PC-3 (cell line): ENCODE measurements around the gene DNAJC1. TPM values are rescaled to one million over a fixed set of nuclear protein-coding genes. Genes with fewer than 3 reads are reported as not detected.

Source experiments
- ATAC-seq: fragments of 200-7000 bp; cut with Tn5 transposase; 2 replicates; pipeline ENCODE4 v1.9.1; 2020; ENCODE audit warnings: mild to moderate bottlenecking, moderate library complexity
- BruUV-seq: library from RNA; stranded (reverse); fragments of 400-500 nt; replicated peaks from 2 replicates; lab custom pipeline; 2021; lab: Mats Ljungman, UMichigan
- CTCF ChIA-PET: fragments of 300-600 bp; sonication (Branson Sonifier 250); formaldehyde crosslinking; loops from one replicate; lab custom pipeline; 2022; ENCODE audit warnings: antibody characterized with exemption; lab: Charles Lee
- POLR2A ChIA-PET: fragments of 300-600 bp; sonication (Branson Sonifier 250); formaldehyde crosslinking; loops from one replicate; lab custom pipeline; 2022; ENCODE audit warnings: antibody characterized with exemption; ENCODE audit not compliant: unreplicated experiment; lab: Charles Lee
- DNase-seq: peaks from one replicate; pipeline ENCODE4 v3.0.0-alpha.2; 2015
- H2AFZ ChIP-seq: fragments of 300-600 bp; sonication (generic); 2 replicates; pipeline ENCODE4 v1.6.0; 2016; ENCODE audit warnings: antibody characterized with exemption, low read length
- H3F3A ChIP-seq: fragments of 300-600 bp; sonication (generic); one replicate; pipeline ENCODE4 v1.6.0; 2017; ENCODE audit warnings: antibody characterized with exemption, low read length, control low read depth, mild to moderate bottlenecking; ENCODE audit not compliant: unreplicated experiment
- H3K27ac ChIP-seq: fragments of 300-600 bp; sonication (generic); 2 replicates; pipeline ENCODE4 v1.5.1; 2016; ENCODE audit warnings: mild to moderate bottlenecking, low read length
- H3K27me3 ChIP-seq: fragments of 300-600 bp; sonication (generic); 2 replicates; pipeline ENCODE4 v1.6.1; 2016; ENCODE audit warnings: low read length, mixed read lengths
- H3K36me3 ChIP-seq: fragments of 300-600 bp; sonication (generic); 2 replicates; pipeline ENCODE4 v1.6.1; 2016; ENCODE audit warnings: low read depth, mixed run types, low read length, mixed read lengths
- H3K4me1 ChIP-seq: fragments of 300-600 bp; sonication (generic); 2 replicates; pipeline ENCODE4 v1.5.1; 2016; ENCODE audit warnings: low read length; ENCODE audit not compliant: insufficient read depth
- H3K4me2 ChIP-seq: fragments of 300-600 bp; sonication (generic); 2 replicates; pipeline ENCODE4 v1.6.0; 2016; ENCODE audit warnings: low read length
- H3K4me3 ChIP-seq: fragments of 300-600 bp; sonication (generic); 2 replicates; pipeline ENCODE4 v1.5.1; 2016; ENCODE audit warnings: mild to moderate bottlenecking, low read length, mixed read lengths
- H3K79me2 ChIP-seq: fragments of 300-600 bp; sonication (generic); 2 replicates; pipeline ENCODE4 v1.6.1; 2017; ENCODE audit warnings: low read length, mixed read lengths
- H3K9ac ChIP-seq: fragments of 300-600 bp; sonication (generic); 2 replicates; pipeline ENCODE4 v1.6.0; 2016; ENCODE audit warnings: mild to moderate bottlenecking, low read length
- H3K9me2 ChIP-seq: fragments of 300-600 bp; sonication (generic); replicated peaks from 2 replicates; pipeline ENCODE4 v1.6.1; 2016; ENCODE audit warnings: mixed run types, low read length, mixed read lengths
- H3K9me3 ChIP-seq: fragments of 300-600 bp; sonication (generic); 2 replicates; pipeline ENCODE4 v1.6.1; 2016; ENCODE audit warnings: low read length, mixed read lengths
- H4K20me1 ChIP-seq: fragments of 300-600 bp; sonication (generic); 2 replicates; pipeline ENCODE4 v1.6.1; 2016; ENCODE audit warnings: low read length, mixed read lengths
- CTCF ChIP-seq: fragments of 300-600 bp; sonication (generic); conservative IDR thresholded peaks from 2 replicates; pipeline ENCODE4 v1.5.1; 2017; ENCODE audit warnings: antibody characterized with exemption, low read depth, mild to moderate bottlenecking, low read length
- EZH2 ChIP-seq: fragments of 300-600 bp; sonication (generic); IDR thresholded peaks from one replicate; pipeline ENCODE4 v1.6.1; 2017; ENCODE audit warnings: antibody characterized with exemption, mild to moderate bottlenecking, low read length; ENCODE audit not compliant: unreplicated experiment
- EZH2phosphoT487 ChIP-seq: fragments of 300-600 bp; sonication (generic); IDR thresholded peaks from 2 replicates; pipeline ENCODE4 v1.6.1; 2018; ENCODE audit warnings: mild to moderate bottlenecking, antibody characterized with exemption, low read length, borderline replicate concordance
- intact Hi-C: fragments of 100-400 bp; cut with micrococcal nuclease; formaldehyde crosslinking; loops from 2 replicates; pipeline ENCODE4 v1.9.0; 2023
- total RNA-seq: library from RNA; depleted of rRNA; stranded (reverse); fragments of >200 nt; gene quantifications from 2 replicates; pipeline ENCODE4 v1.2.3, GENCODE V29; 2014

DNAJC1 gene
- total RNA-seq, 1 experiment from 2014 or later = 53.4 TPM

DNA sequence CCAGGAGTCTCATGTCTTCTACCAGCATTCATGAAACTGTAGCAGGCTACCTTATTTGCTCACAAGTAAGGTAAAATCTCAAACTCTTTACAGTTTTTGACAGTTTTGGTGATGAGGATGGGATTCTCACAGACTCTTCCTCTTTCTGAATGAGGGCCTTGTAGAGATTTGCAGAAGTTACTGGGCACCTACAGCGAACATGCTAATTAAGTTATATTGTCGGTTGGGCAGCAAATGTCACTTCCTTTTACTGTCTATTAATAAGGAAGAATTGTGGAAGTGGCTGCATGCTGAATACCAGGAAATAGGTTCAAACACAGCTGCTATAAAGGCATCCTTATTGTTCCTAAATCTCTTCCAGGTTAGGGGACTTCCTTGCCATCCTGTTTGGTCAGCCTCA is 189.6 kb downstream of the DNAJC1 start:
- no TSS peak for BruUV-seq
- H3K4me2 ChIP-seq = no peak overlapping the region
- H3K9ac ChIP-seq = no peak overlapping the region
- no peaks in the 10 kb centered on the region for H3K9me2 ChIP-seq
- TF ChIP-seq CTCF (no peak), EZH2phosphoT487 (no peak), EZH2 (no peak)
- H3K79me2 ChIP-seq = no peaks in the 10 kb centered on the region
- H3K36me3 ChIP-seq = no peaks in the 10 kb centered on the region
- no peak for ATAC-seq
- no peak for DNase-seq
- no peaks in the 10 kb centered on the region for H4K20me1 ChIP-seq
- intact Hi-C loops = no loop called here
- no peak overlapping the region for H3K4me3 ChIP-seq
- no peaks in the 10 kb centered on the region for H3K9me3 ChIP-seq
- ChIA-PET CTCF (no interaction called here), POLR2A (no interaction called here)
- no peaks in the 10 kb centered on the region for H3K4me1 ChIP-seq
- no peak overlapping the region for H3K27ac ChIP-seq
- H3K27me3 ChIP-seq = no peaks in the 10 kb centered on the region
- H3F3A ChIP-seq = no peaks in the 10 kb centered on the region
- H2AFZ ChIP-seq = no peak overlapping the region

- Histone ChIP-seq H2AFZ (no peak overlapping the region), H3K9ac (no peak overlapping the region), H3K9me3 (no peaks in the 10 kb centered on the region), H3K4me3 (no peak overlapping the region), H3K79me2 (no peaks in the 10 kb centered on the region), H3K27me3 (no peaks in the 10 kb centered on the region), H3K9me2 (no peaks in the 10 kb centered on the region), H3K4me1 (no peaks in the 10 kb centered on the region), H4K20me1 (no peaks in the 10 kb centered on the region), H3K27ac (no peak overlapping the region), H3K36me3 (no peaks in the 10 kb centered on the region), H3F3A (no peaks in the 10 kb centered on the region), H3K4me2 (no peak overlapping the region)
- ChIA-PET CTCF (no interaction called here), POLR2A (no interaction called here)
- TF ChIP-seq EZH2phosphoT487 = no peak
- no peak for TF ChIP-seq EZH2
- no peak for TF ChIP-seq CTCF
- BruUV-seq = no TSS peak
- DNase-seq (no peak), ATAC-seq (no peak)
- intact Hi-C loops = no loop called here
Measured at GRCh38 chr10:21811245-21811585, 192.3 kb downstream of the DNAJC1 start.

GRCh38 chr10:21810582-21811244 is 192.8 kb downstream of the DNAJC1 start:
- BruUV-seq = no TSS peak
- H3K4me2 ChIP-seq = no peak overlapping the region
- no peak overlapping the region for H3K9ac ChIP-seq
- intact Hi-C loops = no loop called here
- no peaks in the 10 kb centered on the region for H3K9me2 ChIP-seq
- H3K36me3 ChIP-seq = no peaks in the 10 kb centered on the region
- ATAC-seq = no peak
- H3K9me3 ChIP-seq = no peaks in the 10 kb centered on the region
- peak; percentile 30; the same call in 1 of the 2 replicates for TF ChIP-seq CTCF
- no peak for TF ChIP-seq EZH2
- H3F3A ChIP-seq = no peaks in the 10 kb centered on the region
- DNase-seq = no peak
- CTCF ChIA-PET = no interaction called here
- no peak overlapping the region for H3K4me3 ChIP-seq
- POLR2A ChIA-PET = interaction anchor here (0.5 kb wide), 1 partner anchor 230 kb away, joined by 8 read pairs; no protein-coding TSS in a partner anchor
- no peaks in the 10 kb centered on the region for H3K79me2 ChIP-seq
- no peak overlapping the region for H2AFZ ChIP-seq
- no peaks in the 10 kb centered on the region for H4K20me1 ChIP-seq
- H3K27ac ChIP-seq = no peak overlapping the region
- H3K27me3 ChIP-seq = no peaks in the 10 kb centered on the region
- no peaks in the 10 kb centered on the region for H3K4me1 ChIP-seq
